Glutamatergic neuron (in vitro differentiated cells): ENCODE measurements around the gene TCF12. TPM values are rescaled to one million over a fixed set of nuclear protein-coding genes. Genes with fewer than 3 reads are reported as not detected.

ENCODE experiments used
- DNase-seq: peaks from one replicate; pipeline ENCODE4 v3.0.0; 2022
- H3K27ac Mint-ChIP-seq: one replicate; pipeline ENCODE4 v1.8.0; 2020; ENCODE audit warnings: mild to moderate bottlenecking, mixed read lengths, inconsistent platforms; ENCODE audit not compliant: unreplicated experiment
- H3K27me3 Mint-ChIP-seq: one replicate; pipeline ENCODE4 v1.8.0; 2020; ENCODE audit warnings: mild to moderate bottlenecking, moderate library complexity, mixed read lengths, inconsistent platforms; ENCODE audit not compliant: unreplicated experiment
- H3K36me3 Mint-ChIP-seq: one replicate; pipeline ENCODE4 v1.8.0; 2020; ENCODE audit warnings: mild to moderate bottlenecking, mixed read lengths, inconsistent platforms; ENCODE audit not compliant: unreplicated experiment
- H3K4me1 Mint-ChIP-seq: one replicate; pipeline ENCODE4 v1.8.0; 2020; ENCODE audit warnings: mild to moderate bottlenecking, low read depth, mixed read lengths, inconsistent platforms; ENCODE audit not compliant: unreplicated experiment
- H3K4me3 Mint-ChIP-seq: one replicate; pipeline ENCODE4 v1.8.0; 2020; ENCODE audit warnings: mild to moderate bottlenecking, mixed read lengths, inconsistent platforms; ENCODE audit not compliant: unreplicated experiment
- H3K9me3 Mint-ChIP-seq: one replicate; pipeline ENCODE4 v1.8.0; 2020; ENCODE audit warnings: mild to moderate bottlenecking, moderate library complexity, mixed read lengths, inconsistent platforms; ENCODE audit not compliant: unreplicated experiment
- total RNA-seq: library from RNA; stranded (reverse); fragmentation: NEBNext Ultra II Directional; extraction: Animal tissue kit (Norgen Biotek cat#: 25700); gene quantifications from one replicate; pipeline ENCODE4 v1.2.1, GENCODE V29; 2021; ENCODE audit not compliant: unreplicated experiment
- TF ChIP-seq, protein P1 (sequence below): fragments of 200-600 bp; sonication (generic); IDR thresholded peaks from one replicate; pipeline ENCODE4 v1.5.0; 2021; ENCODE audit not compliant: partially characterized antibody, unreplicated experiment

TCF12 gene
- total RNA-seq, 1 donor from 2014 or later: 140 TPM

DNA sequence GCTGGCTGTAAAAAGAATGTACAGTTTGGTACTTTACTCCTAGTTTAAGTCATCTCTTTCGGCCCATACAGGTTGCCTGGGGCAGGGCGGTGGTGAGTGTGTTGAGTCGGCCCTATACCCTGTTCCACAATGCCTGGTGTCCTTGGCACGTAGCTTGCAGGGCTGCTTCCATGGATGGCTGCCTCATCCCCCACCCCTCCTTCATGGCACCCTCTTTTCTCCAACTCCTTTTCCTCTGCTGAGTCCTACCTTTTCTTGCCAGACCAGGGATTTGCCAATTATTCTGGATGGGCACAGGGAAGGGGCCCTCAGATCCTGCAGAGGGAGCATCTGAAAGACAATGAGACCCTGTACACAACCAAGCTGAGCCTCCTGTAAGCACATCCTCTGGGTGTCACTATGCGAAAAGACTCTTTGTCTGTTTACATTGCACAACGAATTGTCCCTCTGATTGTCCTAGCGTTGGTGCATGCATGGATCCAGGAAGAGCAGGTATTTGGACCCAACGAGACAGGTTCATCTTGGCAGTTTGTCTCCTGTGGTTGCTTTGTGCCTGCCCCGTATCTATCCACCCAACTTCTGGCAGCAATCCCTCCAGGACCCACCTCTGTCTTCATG, 384.3 kb downstream of the TCF12 start:
- H3K36me3 Mint-ChIP-seq: no peaks in the 10 kb centered on the region
- H3K4me3 Mint-ChIP-seq: no peak overlapping the region
- H3K27me3 Mint-ChIP-seq: peaks cover 2% of the 10 kb centered on the region
- TF ChIP-seq, protein P1, sequence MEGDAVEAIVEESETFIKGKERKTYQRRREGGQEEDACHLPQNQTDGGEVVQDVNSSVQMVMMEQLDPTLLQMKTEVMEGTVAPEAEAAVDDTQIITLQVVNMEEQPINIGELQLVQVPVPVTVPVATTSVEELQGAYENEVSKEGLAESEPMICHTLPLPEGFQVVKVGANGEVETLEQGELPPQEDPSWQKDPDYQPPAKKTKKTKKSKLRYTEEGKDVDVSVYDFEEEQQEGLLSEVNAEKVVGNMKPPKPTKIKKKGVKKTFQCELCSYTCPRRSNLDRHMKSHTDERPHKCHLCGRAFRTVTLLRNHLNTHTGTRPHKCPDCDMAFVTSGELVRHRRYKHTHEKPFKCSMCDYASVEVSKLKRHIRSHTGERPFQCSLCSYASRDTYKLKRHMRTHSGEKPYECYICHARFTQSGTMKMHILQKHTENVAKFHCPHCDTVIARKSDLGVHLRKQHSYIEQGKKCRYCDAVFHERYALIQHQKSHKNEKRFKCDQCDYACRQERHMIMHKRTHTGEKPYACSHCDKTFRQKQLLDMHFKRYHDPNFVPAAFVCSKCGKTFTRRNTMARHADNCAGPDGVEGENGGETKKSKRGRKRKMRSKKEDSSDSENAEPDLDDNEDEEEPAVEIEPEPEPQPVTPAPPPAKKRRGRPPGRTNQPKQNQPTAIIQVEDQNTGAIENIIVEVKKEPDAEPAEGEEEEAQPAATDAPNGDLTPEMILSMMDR: no peak
- no peak overlapping the region for H3K27ac Mint-ChIP-seq
- DNase-seq: no peak
- H3K9me3 Mint-ChIP-seq: peaks cover 7% of the 10 kb centered on the region
- H3K4me1 Mint-ChIP-seq: peaks cover 16% of the 10 kb centered on the region

DNA sequence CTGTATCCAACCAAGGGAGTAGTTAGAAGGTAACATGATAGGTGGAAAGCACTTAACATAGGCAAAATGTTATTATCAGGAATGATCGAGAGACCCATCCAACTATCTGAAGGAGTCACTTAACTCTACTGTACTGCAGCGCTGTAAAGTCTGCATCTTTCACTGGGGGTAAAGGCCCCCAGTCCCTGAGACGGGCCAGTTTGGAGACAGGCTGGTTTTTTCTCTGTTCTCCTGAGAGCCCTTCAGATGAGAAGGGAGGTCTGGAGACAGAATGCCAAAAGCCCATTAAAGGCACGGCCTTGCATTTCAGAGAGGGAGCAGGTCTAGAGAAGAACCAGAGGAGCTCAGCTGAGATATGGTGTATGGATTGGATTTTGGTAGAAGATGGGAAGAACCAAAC, 386.6 kb downstream of the TCF12 start:
- Mint-ChIP-seq H3K36me3 (no peaks in the 10 kb centered on the region), H3K27me3 (peaks cover 2% of the 10 kb centered on the region), H3K4me3 (peak overlapping the region; percentile 79), H3K9me3 (peaks cover 6% of the 10 kb centered on the region), H3K4me1 (peaks cover 16% of the 10 kb centered on the region), H3K27ac (peak overlapping the region; percentile 89)
- no peak for DNase-seq
- TF ChIP-seq, protein P1: no peak

- Mint-ChIP-seq H3K4me1 (peaks cover 16% of the 10 kb centered on the region), H3K27ac (peak overlapping the region; percentile 97)
- DNase-seq: peak; percentile 98
Measured at GRCh38 chr15:57306161-57306943, 387.9 kb downstream of the TCF12 start.

GRCh38 chr15:57306944-57307411, 388.5 kb downstream of the TCF12 start:
- Mint-ChIP-seq H3K4me1 (peaks cover 15% of the 10 kb centered on the region), H3K36me3 (no peaks in the 10 kb centered on the region), H3K9me3 (peaks cover 7% of the 10 kb centered on the region), H3K27ac (peak overlapping the region; percentile 97), H3K27me3 (peaks cover 2% of the 10 kb centered on the region), H3K4me3 (peak overlapping the region; percentile 89)
- TF ChIP-seq, protein P1: no peak
- DNase-seq: no peak

More at GRCh38 chr15:57306161-57306943, 387.9 kb downstream of the TCF12 start:
- Mint-ChIP-seq H3K9me3 (peaks cover 6% of the 10 kb centered on the region), H3K4me3 (peak overlapping the region; percentile 89), H3K36me3 (no peaks in the 10 kb centered on the region), H3K27me3 (peaks cover 2% of the 10 kb centered on the region)
- TF ChIP-seq, protein P1: peak; percentile 84
